Stimulated activated naive CD8-positive, alpha-beta T cell treated with anti-CD3 and anti-CD28 coated beads, Interleukin-15, amount 100 ng/mL, for 72 hours (primary cell): ENCODE results near the gene SPTBN1.

Source experiments
- ATAC-seq: fragments of 150-1000 bp; cut with Tn5 transposase; 2 replicates; pipeline ENCODE4 v1.10.0; 2021; ENCODE audit warnings: mild to moderate bottlenecking, moderate library complexity
- DNase-seq, 2 donors: peaks; one replicate each; pipeline ENCODE4 v3.0.0; 2021 to 2022
- H3K27ac Mint-ChIP-seq, 2 donors: one replicate each; pipeline ENCODE4 v1.8.0; 2022; ENCODE audit warnings: mild to moderate bottlenecking in 2 of 2, mixed read lengths in 2 of 2, moderate library complexity in 2 of 2
- H3K27me3 Mint-ChIP-seq: one replicate; pipeline ENCODE4 v1.8.0; 2022; ENCODE audit warnings: mixed read lengths
- H3K4me1 Mint-ChIP-seq: one replicate; pipeline ENCODE4 v1.8.0; 2022; ENCODE audit warnings: mild to moderate bottlenecking, mixed read lengths
- H3K4me3 Mint-ChIP-seq, 2 donors: one replicate each; pipeline ENCODE4 v1.8.0; 2022; ENCODE audit warnings: mild to moderate bottlenecking in 2 of 2, mixed read lengths in 2 of 2, moderate library complexity in 1 of 2
- H3K9me3 Mint-ChIP-seq, 2 donors: one replicate each; pipeline ENCODE4 v1.8.0; 2022; ENCODE audit warnings: mixed read lengths in 2 of 2

Gene SPTBN1

DNA sequence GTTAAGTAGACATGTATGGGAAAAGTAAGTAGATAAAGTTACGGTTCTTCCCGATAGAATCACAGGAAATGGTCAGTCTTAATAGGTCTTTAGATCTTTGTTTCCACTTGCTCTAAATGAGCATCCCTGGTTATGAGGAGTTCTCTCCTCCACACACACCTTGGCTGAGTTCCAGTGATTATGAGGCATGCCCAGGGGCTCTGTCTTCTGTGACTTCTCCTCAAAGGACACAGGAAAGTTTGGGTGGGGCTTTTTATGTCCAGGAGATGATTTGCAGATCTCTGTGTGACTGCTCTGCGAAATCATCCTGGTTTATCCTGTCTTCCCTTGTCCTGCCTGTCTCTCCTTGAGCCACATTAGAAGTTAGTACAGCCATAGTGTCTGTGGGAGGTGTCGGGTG lies 183.5 kb downstream of the SPTBN1 start:
- ATAC-seq (no peak), DNase-seq (no peak)
- H3K27ac Mint-ChIP-seq, result peak overlapping the region in 1 of 2 donors; percentile 66
- no peaks in the 10 kb centered on the region for H3K27me3 Mint-ChIP-seq
- H3K4me1 Mint-ChIP-seq, result peaks cover 35% of the 10 kb centered on the region
- no peaks in the 10 kb centered on the region for H3K9me3 Mint-ChIP-seq
- no peak overlapping the region for H3K4me3 Mint-ChIP-seq

DNA sequence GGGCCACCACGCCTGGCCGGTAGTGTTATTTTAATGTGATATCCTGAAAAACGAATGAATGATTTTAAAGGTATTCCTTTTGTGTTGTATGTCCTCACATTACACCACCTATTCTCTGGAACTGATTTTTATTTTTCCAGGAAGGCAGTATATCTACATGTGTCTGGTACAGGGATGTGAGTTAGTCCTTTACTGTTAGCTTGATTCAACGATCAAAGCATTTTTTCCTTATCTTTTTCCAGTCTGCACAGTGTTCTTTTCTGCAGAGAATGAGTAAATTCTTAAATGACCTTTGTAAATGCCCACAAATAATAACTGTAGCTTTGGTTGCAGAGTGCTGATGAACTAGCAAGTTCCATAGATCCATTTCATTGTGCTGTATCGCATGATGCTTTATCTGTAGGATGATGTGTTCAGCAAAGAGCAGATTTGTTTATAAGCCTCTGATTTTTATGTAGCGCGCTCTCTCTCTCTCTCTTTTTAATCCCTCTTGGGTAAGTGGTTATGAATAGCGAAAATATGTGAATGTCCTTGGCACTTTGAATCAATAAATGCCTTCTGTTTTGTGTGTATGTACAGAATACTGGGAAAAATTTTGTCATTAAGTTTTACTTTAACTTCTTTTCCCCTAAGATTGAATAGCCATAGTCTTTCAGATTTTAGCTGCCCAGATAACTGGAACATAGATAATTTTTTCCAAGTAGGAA lies 184.9 kb downstream of the SPTBN1 start:
- no peak for DNase-seq
- no peak overlapping the region for H3K4me3 Mint-ChIP-seq
- no peaks in the 10 kb centered on the region for H3K9me3 Mint-ChIP-seq
- ATAC-seq, result no peak
- peaks cover 24% of the 10 kb centered on the region for H3K4me1 Mint-ChIP-seq
- H3K27me3 Mint-ChIP-seq, result no peaks in the 10 kb centered on the region
- H3K27ac Mint-ChIP-seq, result peak overlapping the region in 1 of 2 donors; percentile 2

DNA sequence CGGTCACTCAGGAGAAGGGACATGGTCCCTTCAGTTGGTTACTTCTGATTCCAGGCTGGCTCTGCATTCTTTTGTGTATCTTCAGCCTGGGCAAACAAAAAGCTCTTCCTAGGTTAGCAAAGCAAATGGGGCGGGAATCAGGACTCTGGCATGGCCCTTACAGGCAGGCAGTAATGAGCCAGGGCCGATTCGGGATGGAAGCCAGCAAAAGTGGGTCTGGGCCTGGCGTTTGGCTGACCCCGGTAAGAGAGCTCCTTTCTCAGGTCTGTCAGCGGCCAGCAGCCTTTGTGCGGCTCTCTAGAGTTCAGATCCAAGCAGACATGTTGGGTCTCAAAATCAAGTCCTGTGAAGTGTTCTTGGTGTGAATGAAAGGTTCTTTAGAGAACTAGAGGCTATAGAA lies 185.9 kb downstream of the SPTBN1 start:
- H3K27ac Mint-ChIP-seq, result peak overlapping the region in 1 of 2 donors; percentile 28
- DNase-seq (no peak), ATAC-seq (no peak)
- H3K27me3 Mint-ChIP-seq, result no peaks in the 10 kb centered on the region
- no peak overlapping the region for H3K4me3 Mint-ChIP-seq
- no peaks in the 10 kb centered on the region for H3K9me3 Mint-ChIP-seq
- H3K4me1 Mint-ChIP-seq, result peaks cover 19% of the 10 kb centered on the region

DNA sequence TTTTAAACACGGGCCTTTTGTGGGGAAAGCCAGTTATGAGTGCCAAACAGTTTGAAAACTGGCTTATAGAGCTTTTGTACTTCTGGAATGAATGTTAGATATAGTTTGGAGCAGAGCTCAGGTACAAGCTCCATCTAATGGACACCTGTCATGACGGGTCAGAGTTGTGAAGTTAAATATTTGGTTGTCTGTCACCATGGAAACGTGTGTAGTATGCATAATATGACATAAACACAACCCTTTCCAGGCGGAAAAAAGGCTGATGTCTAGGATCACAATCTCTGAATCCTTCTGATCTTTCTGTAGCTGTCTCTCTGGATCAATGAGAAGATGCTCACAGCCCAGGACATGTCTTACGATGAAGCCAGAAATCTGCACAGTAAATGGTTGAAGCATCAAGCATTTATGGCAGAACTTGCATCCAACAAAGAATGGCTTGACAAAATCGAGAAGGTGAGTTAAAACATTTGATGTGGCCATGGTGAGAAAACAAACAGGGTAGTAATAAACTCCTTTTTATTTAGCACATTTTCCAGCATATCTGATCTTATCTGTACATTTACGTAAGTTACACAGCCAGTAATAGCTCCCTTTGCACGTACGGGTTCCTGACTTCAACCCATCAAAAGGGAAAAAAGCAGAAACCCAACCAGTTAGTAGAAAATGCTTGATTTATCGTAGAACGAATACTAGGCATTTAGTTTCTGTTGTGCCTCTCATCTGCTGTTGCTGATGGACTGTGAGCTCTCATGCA lies 186.7 kb downstream of the SPTBN1 start:
- DNase-seq (no peak), ATAC-seq (no peak)
- Mint-ChIP-seq H3K4me1 (peaks cover 20% of the 10 kb centered on the region), H3K27me3 (no peaks in the 10 kb centered on the region), H3K4me3 (no peak overlapping the region), H3K9me3 (no peaks in the 10 kb centered on the region), H3K27ac (peak overlapping the region in 1 of 2 donors; percentile 52)

DNA sequence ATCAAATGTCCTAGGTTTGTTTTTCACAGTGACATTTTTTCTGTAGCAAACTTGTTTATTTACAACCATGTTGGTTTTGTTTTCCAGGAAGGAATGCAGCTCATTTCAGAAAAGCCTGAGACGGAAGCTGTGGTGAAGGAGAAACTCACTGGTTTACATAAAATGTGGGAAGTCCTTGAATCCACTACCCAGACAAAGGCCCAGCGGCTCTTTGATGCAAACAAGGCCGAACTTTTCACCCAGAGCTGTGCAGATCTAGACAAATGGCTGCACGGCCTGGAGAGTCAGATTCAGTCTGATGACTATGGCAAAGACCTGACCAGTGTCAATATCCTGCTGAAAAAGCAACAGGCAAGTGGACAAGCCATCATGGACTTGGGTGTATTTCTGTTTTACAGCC lies 188.1 kb downstream of the SPTBN1 start:
- Mint-ChIP-seq H3K4me3 (no peak overlapping the region), H3K27me3 (no peaks in the 10 kb centered on the region), H3K9me3 (no peaks in the 10 kb centered on the region), H3K4me1 (peaks cover 17% of the 10 kb centered on the region), H3K27ac (peak overlapping the region in 1 of 2 donors; percentile 52)
- ATAC-seq (no peak), DNase-seq (no peak)

DNA sequence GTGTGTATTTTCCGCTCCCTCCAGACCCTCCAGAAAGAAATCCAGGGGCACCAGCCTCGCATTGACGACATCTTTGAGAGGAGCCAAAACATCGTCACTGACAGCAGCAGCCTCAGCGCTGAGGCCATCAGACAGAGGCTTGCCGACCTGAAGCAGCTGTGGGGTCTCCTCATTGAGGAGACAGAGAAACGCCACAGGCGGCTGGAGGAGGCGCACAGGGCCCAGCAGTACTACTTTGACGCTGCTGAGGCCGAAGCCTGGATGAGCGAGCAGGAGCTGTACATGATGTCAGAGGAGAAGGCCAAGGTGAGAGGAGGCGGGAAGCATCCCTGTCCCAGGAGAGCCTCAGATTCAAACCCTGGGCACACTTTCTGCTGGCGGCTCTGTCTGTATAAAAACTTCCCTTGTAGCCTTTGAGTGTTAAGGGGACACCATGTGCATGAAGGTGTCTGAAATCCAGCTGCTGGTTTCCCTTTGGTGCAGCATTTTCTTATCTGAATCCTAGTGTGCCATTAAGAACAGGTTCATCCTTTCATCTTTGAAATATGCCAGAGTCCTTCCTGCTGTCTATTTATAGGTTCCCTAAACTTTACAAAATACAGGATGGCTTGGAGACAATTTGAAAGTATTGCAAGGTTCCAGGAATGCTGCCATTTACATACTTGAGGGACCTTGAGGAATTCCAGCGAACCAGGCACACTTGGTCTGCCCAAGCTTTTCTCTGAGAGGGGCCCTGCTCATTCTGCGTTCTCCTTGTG lies 190.2 kb downstream of the SPTBN1 start:
- Mint-ChIP-seq H3K27ac (no peak overlapping the region), H3K9me3 (no peaks in the 10 kb centered on the region), H3K27me3 (no peaks in the 10 kb centered on the region), H3K4me1 (peaks cover 4% of the 10 kb centered on the region), H3K4me3 (no peak overlapping the region)
- ATAC-seq, result no peak
- DNase-seq, result no peak

DNA sequence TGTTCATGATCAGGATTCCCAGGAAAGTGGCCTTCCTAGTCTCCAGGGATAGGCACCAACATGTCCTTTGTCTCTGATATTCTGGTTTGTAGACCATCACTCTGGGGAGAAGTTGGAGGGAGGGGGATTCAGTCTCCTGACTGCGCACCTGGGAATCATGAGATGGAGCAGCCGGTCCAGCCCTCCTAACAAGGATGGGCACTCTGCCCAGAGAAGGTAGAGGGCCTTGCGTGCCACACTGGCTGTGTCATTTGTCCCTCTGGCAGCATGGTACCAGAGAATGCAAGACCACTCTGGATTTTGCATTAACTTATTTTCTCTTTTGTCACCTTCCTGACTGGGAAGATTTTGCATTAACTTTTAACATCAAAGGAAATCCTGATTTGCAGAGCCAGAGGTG lies 192.1 kb downstream of the SPTBN1 start:
- H3K27ac Mint-ChIP-seq, result peak overlapping the region in 1 of 2 donors; percentile 74
- no peak for ATAC-seq

DNA sequence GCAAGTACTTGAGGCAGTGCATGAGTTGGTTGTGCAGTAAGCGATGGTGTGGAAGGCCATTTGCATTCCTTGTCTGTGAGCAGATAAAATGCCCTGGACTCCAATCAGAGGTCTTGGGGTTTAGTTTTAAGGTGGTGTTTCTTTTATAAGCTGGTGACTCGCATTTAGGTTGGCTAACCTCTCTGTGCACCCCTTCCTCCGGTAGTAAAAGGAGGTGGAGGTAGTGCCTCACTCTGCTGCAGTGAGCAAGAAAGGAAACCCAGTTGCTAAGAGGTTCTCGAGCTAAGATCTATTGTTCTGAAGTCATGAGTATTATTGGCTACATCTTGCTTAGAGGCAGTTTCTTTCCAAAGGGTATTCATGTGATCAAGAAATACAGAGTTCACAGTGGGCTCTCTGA lies 193.1 kb downstream of the SPTBN1 start:
- peaks cover 13% of the 10 kb centered on the region for H3K4me1 Mint-ChIP-seq
- H3K27me3 Mint-ChIP-seq, result no peaks in the 10 kb centered on the region
- ATAC-seq (no peak), DNase-seq (no peak)
- H3K4me3 Mint-ChIP-seq, result no peak overlapping the region
- H3K9me3 Mint-ChIP-seq, result no peaks in the 10 kb centered on the region
- peak overlapping the region; percentile 6 to 86 for H3K27ac Mint-ChIP-seq

More for the DNA sequence above, 192.1 kb downstream of the SPTBN1 start:
- H3K4me1 Mint-ChIP-seq, result peaks cover 13% of the 10 kb centered on the region
- no peaks in the 10 kb centered on the region for H3K9me3 Mint-ChIP-seq
- no peak for DNase-seq
- no peaks in the 10 kb centered on the region for H3K27me3 Mint-ChIP-seq
- no peak overlapping the region for H3K4me3 Mint-ChIP-seq

DNA sequence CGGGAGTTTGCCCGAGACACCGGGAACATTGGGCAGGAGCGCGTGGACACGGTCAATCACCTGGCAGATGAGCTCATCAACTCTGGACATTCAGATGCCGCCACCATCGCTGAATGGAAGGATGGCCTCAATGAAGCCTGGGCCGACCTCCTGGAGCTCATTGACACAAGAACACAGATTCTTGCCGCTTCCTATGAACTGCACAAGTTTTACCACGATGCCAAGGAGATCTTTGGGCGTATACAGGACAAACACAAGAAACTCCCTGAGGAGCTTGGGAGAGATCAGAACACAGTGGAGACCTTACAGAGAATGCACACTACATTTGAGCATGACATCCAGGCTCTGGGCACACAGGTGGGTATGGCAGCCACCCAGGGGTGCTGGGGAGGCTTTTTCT lies 193.5 kb downstream of the SPTBN1 start:
- DNase-seq (no peak), ATAC-seq (no peak)
- Mint-ChIP-seq H3K4me3 (no peak overlapping the region), H3K4me1 (peaks cover 13% of the 10 kb centered on the region), H3K27me3 (no peaks in the 10 kb centered on the region), H3K27ac (peak overlapping the region in 1 of 2 donors; percentile 86), H3K9me3 (no peaks in the 10 kb centered on the region)

DNA sequence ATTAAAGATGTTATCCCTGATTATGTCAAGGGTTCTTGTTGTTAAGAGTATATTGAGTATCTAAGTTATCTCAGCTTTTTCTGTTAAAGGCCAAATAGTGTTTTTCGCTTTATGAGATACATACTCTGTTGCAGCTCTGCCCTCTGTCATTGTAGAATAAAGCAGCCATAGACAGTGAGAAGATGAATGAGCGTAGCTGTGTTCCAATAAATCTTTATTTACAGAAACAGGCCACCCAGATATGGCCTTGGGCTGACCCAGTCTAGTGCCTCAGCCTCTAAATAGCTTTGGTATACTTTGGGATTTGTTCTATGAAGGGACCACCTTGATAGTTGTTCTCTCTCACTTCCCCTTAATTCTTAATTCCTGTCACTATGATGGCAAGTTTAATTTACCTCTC lies 194.5 kb downstream of the SPTBN1 start:
- H3K27me3 Mint-ChIP-seq, result no peaks in the 10 kb centered on the region
- H3K4me1 Mint-ChIP-seq, result peaks cover 13% of the 10 kb centered on the region
- DNase-seq (no peak), ATAC-seq (no peak)
- no peaks in the 10 kb centered on the region for H3K9me3 Mint-ChIP-seq
- peak overlapping the region in 1 of 2 donors; percentile 26 for H3K27ac Mint-ChIP-seq
- no peak overlapping the region for H3K4me3 Mint-ChIP-seq

DNA sequence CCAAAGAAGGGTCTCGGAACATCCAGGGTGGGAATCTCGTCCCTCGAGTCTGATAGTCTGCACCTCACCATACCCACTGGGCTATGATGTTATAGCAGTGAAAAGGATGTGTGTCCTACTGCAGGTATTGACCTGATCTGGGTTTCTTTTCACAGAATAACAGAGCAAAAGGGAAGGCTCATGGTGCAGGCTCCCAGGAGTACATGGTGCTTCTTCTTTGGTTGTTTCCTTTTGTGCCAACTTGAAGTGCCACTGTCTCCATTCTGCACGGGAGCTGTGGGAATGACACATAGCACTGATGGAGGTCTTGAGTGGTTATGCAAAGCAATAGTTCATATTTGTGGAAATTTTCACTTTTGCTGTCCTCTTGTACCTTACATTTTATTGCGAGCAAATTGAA lies 195.2 kb downstream of the SPTBN1 start:
- Mint-ChIP-seq H3K27ac (no peak overlapping the region), H3K9me3 (no peaks in the 10 kb centered on the region), H3K4me1 (peaks cover 13% of the 10 kb centered on the region), H3K27me3 (no peaks in the 10 kb centered on the region), H3K4me3 (no peak overlapping the region)
- DNase-seq (no peak), ATAC-seq (no peak)

DNA sequence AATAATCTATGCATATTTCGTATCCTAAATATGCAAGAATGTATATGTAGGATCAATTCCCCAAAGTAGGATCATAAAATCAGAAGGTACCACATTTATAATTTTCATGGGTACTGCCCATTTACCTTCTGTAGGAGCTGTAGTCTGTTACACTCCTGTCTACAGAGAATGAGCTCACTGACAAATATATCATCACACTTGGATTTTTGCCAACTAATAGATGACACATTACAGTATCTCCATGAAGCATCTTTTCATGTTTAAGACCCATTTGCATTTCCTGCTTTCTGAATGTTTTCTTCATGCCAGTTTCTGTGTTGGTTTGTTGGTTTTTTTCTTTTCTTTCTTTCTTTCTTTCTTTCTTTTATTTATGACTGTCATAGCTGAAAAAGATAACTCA lies 196.4 kb downstream of the SPTBN1 start:
- no peaks in the 10 kb centered on the region for H3K9me3 Mint-ChIP-seq
- ATAC-seq (peak; percentile 83), DNase-seq (no peak)
- H3K27ac Mint-ChIP-seq, result no peak overlapping the region
- no peak overlapping the region for H3K4me3 Mint-ChIP-seq
- H3K4me1 Mint-ChIP-seq, result peaks cover 15% of the 10 kb centered on the region
- no peaks in the 10 kb centered on the region for H3K27me3 Mint-ChIP-seq

DNA sequence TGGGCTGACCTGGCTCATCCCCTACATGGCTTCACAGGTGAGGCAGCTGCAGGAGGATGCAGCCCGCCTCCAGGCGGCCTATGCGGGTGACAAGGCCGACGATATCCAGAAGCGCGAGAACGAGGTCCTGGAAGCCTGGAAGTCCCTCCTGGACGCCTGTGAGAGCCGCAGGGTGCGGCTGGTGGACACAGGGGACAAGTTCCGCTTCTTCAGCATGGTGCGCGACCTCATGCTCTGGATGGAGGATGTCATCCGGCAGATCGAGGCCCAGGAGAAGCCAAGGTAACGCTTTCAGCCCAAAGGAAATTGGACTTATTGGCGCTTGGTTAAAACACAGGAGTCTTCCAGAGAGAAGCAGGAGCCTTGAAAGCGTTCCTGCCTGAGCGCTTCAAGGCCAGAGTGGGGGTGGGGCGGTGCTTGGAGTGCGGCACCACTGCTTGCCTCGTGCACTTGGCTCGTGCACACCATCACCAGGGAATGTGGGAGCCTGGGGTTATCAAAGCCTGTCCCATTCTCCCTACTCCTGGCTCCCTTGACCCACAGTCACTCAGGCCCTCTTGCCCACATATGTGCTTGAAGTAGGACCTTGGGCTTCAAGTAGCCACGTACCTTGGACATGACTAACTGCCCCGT lies 197.6 kb downstream of the SPTBN1 start:
- Mint-ChIP-seq H3K9me3 (no peaks in the 10 kb centered on the region), H3K4me3 (no peak overlapping the region), H3K27me3 (no peaks in the 10 kb centered on the region), H3K4me1 (peaks cover 22% of the 10 kb centered on the region), H3K27ac (peak overlapping the region in 1 of 2 donors; percentile 82)
- no peak for DNase-seq
- ATAC-seq, result no peak

DNA sequence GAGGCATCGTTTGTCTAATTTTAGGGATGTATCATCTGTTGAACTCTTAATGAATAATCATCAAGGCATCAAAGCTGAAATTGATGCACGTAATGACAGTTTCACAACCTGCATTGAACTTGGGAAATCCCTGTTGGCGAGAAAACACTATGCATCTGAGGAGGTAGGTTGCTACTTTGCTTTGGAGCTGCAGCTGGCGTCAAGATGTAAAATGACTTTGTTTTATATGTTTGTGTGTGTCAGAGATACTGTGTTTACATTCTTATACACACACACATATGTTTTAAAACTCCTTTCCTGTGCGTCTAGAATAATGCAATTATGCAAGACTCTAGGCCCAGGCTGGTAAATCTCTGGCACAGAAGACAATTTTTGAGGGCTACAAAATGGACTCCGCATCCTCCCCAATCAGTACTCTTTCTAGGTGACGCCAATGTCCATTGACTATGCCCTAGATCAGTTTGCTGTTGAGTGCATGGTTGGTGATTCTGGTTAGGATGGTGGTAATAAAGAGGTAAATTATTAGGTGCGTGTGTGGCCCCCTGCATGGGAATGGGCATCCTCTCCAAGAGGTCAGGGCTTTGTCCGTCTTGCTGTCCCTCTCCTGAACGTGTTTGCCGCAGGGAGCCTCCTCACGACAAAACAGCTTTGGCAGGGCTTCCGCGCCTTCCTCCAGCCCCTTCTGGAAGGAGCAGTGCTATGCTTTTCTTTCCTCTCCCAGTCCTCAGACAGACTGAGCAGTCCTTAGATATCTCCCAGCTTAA lies 199.1 kb downstream of the SPTBN1 start:
- ATAC-seq (no peak), DNase-seq (no peak)
- H3K27ac Mint-ChIP-seq, result no peak overlapping the region
- peaks cover 28% of the 10 kb centered on the region for H3K4me1 Mint-ChIP-seq
- H3K27me3 Mint-ChIP-seq, result no peaks in the 10 kb centered on the region
- no peaks in the 10 kb centered on the region for H3K9me3 Mint-ChIP-seq
- no peak overlapping the region for H3K4me3 Mint-ChIP-seq

DNA sequence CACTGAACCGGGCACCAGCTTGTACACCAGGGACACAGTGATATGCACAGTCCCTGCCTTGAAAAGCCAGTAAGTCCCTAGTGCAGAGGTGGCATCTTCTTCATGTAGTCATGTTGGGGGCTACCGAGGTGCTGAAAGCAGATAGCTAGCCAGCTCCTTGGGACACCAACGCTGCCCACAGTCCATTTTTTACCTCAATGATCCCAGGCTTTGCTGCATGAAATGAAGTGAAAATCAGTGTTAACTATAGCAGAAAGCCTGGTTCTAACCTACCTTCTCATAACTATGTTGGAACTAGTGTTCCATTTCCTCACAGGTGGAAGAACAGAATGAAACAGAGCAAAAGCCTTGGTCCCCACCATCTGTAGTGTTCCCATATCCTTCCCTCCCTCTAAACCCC lies 200.7 kb downstream of the SPTBN1 start:
- ATAC-seq (no peak), DNase-seq (no peak)
- Mint-ChIP-seq H3K27ac (no peak overlapping the region), H3K4me3 (no peak overlapping the region), H3K27me3 (no peaks in the 10 kb centered on the region), H3K9me3 (no peaks in the 10 kb centered on the region), H3K4me1 (peaks cover 28% of the 10 kb centered on the region)
